ENCODE measurements around the gene ZPR1. TPM values are rescaled to one million over a fixed set of nuclear protein-coding genes. Genes with fewer than 3 reads are reported as not detected.

ZPR1 gene
- total and polyA plus RNA-seq, 7 donors: 40.1 to 98.6 (median 57.0) TPM

DNA sequence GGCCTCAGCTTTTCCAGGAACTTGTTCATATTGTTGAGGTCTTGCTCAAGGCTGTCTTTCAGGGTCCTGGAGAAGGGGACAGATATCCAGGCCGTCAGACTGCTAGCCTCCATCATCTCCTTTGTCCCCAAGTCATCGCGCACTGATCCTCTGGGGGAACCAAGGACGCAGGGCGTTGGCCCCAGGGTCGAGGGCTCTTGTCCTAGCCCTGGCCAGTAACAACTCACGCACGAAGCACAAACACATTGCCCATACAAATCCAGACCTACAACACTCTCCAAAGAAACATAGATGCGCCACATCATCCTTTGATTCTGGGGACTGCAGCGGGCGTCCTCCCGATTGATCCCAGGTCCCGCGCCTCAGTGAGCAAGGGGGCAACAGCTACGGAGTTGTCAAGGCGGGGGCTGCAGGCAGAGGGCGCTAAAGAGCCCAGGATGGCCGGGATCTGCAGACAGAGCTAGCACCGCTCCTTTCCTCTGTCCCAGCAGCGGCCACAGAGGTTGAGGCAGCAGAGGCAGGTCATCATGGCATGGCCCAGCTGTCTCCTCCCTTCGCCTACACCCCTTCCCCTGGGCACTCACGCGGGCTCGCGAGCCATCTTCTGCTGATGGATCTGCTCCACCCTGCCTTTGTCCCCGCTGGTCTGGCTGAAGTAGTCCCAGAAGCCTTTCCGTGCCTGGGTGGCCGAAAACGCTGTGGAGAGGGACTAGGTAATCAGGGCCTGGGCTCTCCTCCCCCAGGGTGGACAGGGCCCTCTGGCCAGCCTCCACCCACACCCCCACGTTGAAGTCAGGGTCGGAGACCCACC is 3.4 kb upstream of the ZPR1 start:
- Histone ChIP-seq H3K27me3 (ENCODE audit: insufficient read depth in 3 of 3, low read length in 2 of 3) (no peaks in the 10 kb centered on the region), H3K4me1 (peaks cover 10% of the 10 kb centered on the region), H3K36me3 (ENCODE audit: insufficient read depth in 1 of 2, low read depth in 1 of 2) (peaks cover 0 to 7% of the 10 kb centered on the region in 2 donors), H3K4me3 (peak overlapping the region; percentile 38), H3K27ac (no peak overlapping the region), H3K9me3 (no peaks in the 10 kb centered on the region)
- 17 to 29% (median 21%) methylated on average over 28 to 31 of the region's 31 CpGs for WGBS, 3 donors
- DNase-seq (peak; percentile 75 to 88), ATAC-seq (peak; percentile 74 to 81 (median 78))
- intact Hi-C loops (cut with DNase I): loop anchor here (1.0 to 5.0 kb wide), 4 partner anchors 44 to 316 kb away; partner anchors contain the start of gene APOA1 (in 1 of the 2)
- TF ChIP-seq CTCF (IDR thresholded peaks at IDR 0.05): peak; percentile 90

DNA sequence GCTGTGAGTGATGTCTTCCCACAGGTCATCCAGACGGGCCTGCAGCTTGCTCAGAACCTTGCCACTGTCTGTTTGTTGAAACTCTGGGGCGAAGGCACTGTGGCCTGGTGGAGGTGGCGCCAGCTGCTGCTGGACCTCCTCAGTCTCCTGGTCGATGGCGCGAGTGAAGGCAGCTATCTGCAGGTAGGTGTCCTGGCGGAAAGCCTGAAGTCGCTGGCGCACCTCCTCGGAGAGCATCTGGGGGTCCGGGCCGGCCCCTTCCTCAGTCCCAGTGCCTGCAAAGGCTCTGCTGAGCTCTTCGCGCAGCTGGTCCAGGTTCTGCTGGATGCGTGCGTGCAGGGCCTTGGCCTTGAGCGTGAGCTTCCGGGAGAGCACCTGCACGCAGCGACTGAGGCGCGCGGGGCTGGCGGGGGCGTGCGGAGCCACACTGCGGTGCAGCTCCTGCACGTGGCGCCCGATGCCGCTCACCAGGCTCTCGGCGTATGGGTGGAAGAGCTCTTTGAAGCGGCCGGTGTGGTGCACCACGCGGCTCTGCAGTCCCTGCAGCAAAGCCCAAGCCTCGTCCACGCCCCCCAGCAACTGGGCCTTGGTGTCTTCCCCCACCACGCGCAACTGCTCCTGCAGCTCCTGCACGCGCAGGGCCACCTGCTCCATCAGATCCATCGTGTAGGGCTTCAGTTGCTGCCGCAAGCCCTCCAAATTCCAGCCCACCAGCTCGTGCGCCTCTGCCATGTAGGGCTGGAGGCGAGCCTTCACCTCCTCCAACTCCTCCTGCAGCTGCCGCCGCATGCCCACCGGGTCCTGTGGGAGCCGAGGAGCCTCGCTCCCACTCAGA is 2.6 kb upstream of the ZPR1 start:
- H3K4me1 ChIP-seq: peaks cover 10% of the 10 kb centered on the region
- no peak for ATAC-seq
- intact Hi-C loops (cut with DNase I): loop anchor here (1.0 to 5.0 kb wide), 4 partner anchors 45 to 317 kb away; partner anchors contain the start of gene APOA1 (in 1 of the 2)
- H3K36me3 ChIP-seq (ENCODE audit: insufficient read depth in 1 of 2, low read depth in 1 of 2): peaks cover 0 to 15% of the 10 kb centered on the region in 2 donors
- no peak for TF ChIP-seq CTCF (IDR thresholded peaks at IDR 0.05)
- DNase-seq: peak in 1 of 2 donors; percentile 56
- no peak overlapping the region for H3K4me3 ChIP-seq
- H3K9me3 ChIP-seq: no peaks in the 10 kb centered on the region
- WGBS, 3 donors: 81 to 84% (median 84%) methylated on average over 50 to 53 of the region's 53 CpGs
- no peaks in the 10 kb centered on the region for H3K27me3 ChIP-seq (ENCODE audit: insufficient read depth in 3 of 3, low read length in 2 of 3)
- H3K27ac ChIP-seq: no peak overlapping the region

DNA sequence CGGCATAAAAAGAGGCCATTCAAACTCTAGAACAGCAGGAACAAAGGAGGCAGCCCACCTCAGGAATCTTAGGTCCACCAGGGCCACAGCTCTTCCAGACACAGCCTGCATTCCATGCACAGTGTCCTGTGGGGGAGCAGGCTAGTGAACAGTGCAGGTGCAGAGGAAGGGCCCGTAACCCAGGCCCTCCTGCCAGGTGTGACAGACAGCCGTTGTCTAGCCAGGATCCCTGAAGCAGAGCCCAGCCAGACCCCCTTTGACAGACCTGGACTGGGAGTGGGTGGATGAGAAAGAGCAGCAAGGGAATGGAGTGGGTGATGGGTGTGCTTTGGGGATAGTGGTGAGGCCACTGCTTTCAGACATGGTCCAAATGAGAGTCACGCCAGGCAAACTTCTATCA is 1.2 kb upstream of the ZPR1 start:
- H3K4me1 ChIP-seq: peaks cover 10% of the 10 kb centered on the region
- no peak overlapping the region for H3K27ac ChIP-seq
- intact Hi-C loops (cut with DNase I): loop anchor here (2.0 to 5.0 kb wide), 2 partner anchors 438 to 444 kb away; partner anchors contain the start of genes PCSK7 (in 1 of the 2) and RNF214 (in 1 of the 2)
- H3K4me3 ChIP-seq: no peak overlapping the region
- H3K27me3 ChIP-seq (ENCODE audit: insufficient read depth in 3 of 3, low read length in 2 of 3): no peaks in the 10 kb centered on the region
- peaks cover 10 to 29% of the 10 kb centered on the region in 2 donors for H3K36me3 ChIP-seq (ENCODE audit: insufficient read depth in 1 of 2, low read depth in 1 of 2)
- TF ChIP-seq CTCF (IDR thresholded peaks at IDR 0.05): no peak
- DNase-seq (no peak), ATAC-seq (no peak)
- 83 to 93% (median 91%) methylated on average over 4 of the region's 4 CpGs for WGBS, 3 donors
- H3K9me3 ChIP-seq: no peaks in the 10 kb centered on the region

GRCh38 chr11:116788534-116788933 is 711 bp upstream of the ZPR1 start:
- TF ChIP-seq CTCF (IDR thresholded peaks at IDR 0.05): no peak
- DNase-seq (no peak), ATAC-seq (no peak)
- intact Hi-C loops (cut with DNase I): loop anchor here (2.0 to 5.0 kb wide), 2 partner anchors 439 to 444 kb away; partner anchors contain the start of genes PCSK7 (in 1 of the 2) and RNF214 (in 1 of the 2)
- Histone ChIP-seq H3K4me3 (peak overlapping the region; percentile 98), H3K36me3 (ENCODE audit: insufficient read depth in 1 of 2, low read depth in 1 of 2) (peaks cover 12 to 34% of the 10 kb centered on the region in 2 donors), H3K9me3 (no peaks in the 10 kb centered on the region), H3K27me3 (ENCODE audit: insufficient read depth in 3 of 3, low read length in 2 of 3) (no peaks in the 10 kb centered on the region), H3K27ac (peak overlapping the region; percentile 87), H3K4me1 (peaks cover 10% of the 10 kb centered on the region)
- WGBS, 3 donors: 51 to 69% (median 51%) methylated on average over 4 of the region's 4 CpGs

Data from psoas muscle (tissue), 8 donors.